ENCODE measurements around the gene TOP3A.

DNA sequence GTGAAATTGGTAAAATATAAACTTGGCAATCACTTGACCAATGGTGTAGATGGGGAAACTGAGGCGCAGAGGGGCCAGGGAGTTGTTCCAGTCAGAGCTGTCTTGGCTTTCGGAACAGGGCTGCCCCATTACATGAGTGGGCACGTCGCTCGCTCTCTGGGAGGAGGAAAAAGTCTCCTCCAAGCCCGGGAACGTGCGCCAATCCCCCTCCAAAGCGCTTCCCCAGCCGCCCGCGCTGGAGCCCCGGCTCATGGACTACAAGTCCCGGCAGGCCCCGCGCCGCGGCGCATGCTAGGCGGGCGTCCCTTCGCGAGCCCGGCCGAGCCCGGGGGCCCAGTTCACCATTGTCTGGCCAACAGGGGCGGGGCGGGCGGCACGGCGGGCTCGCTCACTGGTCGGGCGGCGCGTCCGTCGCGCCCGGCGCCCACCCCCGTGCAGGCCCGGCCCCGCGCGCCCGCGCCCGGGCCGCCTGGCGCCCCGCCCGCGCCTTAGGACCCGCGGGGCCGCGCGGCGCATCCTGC is 89.6 kb downstream of the TOP3A start, which contains the start of gene LLGL1:
- no peak for TF ChIP-seq EZH2 (IDR thresholded peaks at IDR 0.05; ENCODE audit: borderline replicate concordance, low read length)
- TF ChIP-seq, protein P1, sequence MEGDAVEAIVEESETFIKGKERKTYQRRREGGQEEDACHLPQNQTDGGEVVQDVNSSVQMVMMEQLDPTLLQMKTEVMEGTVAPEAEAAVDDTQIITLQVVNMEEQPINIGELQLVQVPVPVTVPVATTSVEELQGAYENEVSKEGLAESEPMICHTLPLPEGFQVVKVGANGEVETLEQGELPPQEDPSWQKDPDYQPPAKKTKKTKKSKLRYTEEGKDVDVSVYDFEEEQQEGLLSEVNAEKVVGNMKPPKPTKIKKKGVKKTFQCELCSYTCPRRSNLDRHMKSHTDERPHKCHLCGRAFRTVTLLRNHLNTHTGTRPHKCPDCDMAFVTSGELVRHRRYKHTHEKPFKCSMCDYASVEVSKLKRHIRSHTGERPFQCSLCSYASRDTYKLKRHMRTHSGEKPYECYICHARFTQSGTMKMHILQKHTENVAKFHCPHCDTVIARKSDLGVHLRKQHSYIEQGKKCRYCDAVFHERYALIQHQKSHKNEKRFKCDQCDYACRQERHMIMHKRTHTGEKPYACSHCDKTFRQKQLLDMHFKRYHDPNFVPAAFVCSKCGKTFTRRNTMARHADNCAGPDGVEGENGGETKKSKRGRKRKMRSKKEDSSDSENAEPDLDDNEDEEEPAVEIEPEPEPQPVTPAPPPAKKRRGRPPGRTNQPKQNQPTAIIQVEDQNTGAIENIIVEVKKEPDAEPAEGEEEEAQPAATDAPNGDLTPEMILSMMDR (IDR thresholded peaks at IDR 0.05; ENCODE audit: low read length): no peak
